ENCODE measurements around the gene RPS6KA2. TPM values are rescaled to one million over a fixed set of nuclear protein-coding genes. Genes with fewer than 3 reads are reported as not detected.

RPS6KA2 gene
- total RNA-seq, 1 donor from 2014 or later, result 122 TPM

- DNase-seq (ENCODE audit: low read depth in 2 of 2), result no peak
Measured at GRCh38 chr6:166430269-166430668, 196.8 kb downstream of the RPS6KA2 start.

DNA sequence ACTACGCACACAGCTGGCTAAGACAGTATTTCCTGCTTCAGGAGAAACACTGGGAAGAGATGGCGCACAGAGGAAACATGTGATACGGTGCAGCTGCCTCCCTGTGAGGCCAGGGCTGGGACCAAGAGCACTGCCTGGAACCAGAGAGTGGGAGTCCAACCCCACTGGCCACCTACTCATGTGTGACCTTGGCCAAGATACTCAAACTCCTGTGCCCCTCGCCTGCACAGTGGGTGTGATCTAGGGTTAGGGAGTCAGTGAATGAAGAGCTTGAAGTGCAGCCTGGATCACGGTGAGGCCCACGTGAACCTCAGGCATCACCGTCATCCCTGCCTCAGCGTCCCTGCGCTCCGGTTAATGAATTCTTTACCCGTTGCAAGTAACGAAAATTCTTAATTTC is 202.6 kb downstream of the RPS6KA2 start:
- DNase-seq (ENCODE audit: low read depth in 2 of 2), result no peak

- DNase-seq (ENCODE audit: low read depth in 2 of 2), result no peak
Measured at GRCh38 chr6:166423781-166424180, 203.3 kb downstream of the RPS6KA2 start.

DNA sequence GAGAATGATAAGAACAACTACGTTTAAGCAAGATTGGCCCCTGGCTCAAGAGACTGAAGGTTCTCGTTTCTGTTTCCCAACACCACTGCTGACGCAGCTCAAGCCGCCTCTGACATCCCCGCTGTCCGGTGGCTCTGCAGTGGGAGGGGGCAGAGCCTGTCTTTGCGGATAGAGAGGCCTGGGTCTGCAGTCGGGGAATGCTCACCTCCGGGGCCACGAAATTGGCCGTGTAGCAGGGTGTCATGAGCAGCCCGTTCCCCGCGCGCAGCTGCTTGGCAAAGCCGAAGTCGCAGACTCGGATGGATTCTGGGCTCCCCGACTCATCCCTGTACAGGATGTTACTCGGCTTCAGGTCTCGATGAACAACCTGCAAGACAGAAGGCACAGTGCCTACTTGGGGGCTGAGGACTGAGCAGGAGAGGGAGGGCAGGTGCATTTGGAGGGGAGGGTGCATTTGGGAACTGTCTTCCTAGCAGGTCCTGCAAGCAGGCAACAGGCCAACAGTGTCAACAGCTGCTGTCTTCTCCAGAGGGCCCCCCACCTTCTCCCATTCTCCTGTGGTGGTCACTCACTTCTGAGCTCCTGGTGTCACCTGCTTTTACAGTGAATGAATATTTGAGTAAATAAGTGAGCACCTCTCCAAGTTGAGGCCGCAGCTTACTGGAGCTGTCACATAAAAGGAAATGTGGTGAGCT is 203.9 kb downstream of the RPS6KA2 start:
- DNase-seq (ENCODE audit: low read depth in 2 of 2), result no peak

GRCh38 chr6:166422201-166422940 is 204.7 kb downstream of the RPS6KA2 start:
- no peak for DNase-seq (ENCODE audit: low read depth in 2 of 2)

DNA sequence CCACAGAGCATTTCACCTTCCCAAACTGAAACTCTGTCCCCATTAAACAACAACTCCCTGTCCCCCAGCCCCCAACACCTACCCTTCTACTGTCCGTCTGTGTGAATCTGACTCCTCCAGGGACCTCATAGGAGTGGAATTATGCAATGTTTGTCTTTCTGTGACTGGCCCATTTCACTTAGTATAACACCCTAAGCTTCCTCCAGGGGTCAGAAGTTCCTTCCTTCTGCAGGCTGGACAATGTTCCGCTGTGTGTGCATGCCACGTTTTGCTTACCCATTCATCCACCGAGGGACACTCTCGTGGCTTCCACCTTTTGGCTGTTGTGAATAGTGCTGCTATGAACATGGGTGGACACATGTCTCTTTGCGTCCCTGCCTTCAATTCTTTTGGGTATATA is 206.7 kb downstream of the RPS6KA2 start:
- DNase-seq (ENCODE audit: low read depth in 2 of 2), result peak; percentile 66 to 79

GRCh38 chr6:166419717-166420116 is 207.3 kb downstream of the RPS6KA2 start:
- no peak for DNase-seq (ENCODE audit: low read depth in 2 of 2)

DNA sequence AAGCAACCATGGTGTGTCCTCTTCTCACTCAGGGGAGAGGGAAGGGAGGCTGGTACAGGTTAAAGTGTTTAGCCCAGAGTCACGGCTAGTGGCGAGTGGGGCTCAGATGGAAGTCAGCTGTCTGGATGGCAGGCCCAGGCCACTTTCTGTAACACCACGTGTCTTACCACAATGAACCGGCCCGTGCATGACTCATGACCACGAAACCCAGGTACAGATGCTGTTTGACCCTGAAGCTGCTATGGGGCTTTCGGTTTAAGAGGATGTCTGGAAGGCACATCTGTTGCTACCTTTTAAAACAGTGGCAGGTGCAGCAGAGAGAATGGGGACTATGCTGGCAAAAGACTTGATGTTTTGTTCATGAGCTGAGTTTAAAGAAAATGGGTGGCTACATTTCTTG is 207.8 kb downstream of the RPS6KA2 start:
- no peak for DNase-seq (ENCODE audit: low read depth in 2 of 2)

GRCh38 chr6:166418691-166419143 is 208.3 kb downstream of the RPS6KA2 start:
- no peak for DNase-seq (ENCODE audit: low read depth in 2 of 2)

- DNase-seq (ENCODE audit: low read depth in 2 of 2), result no peak
Measured at GRCh38 chr6:166417285-166417691, 209.8 kb downstream of the RPS6KA2 start.

- DNase-seq (ENCODE audit: low read depth in 2 of 2), result no peak
Measured at GRCh38 chr6:166415833-166416347, 211.2 kb downstream of the RPS6KA2 start.

DNA sequence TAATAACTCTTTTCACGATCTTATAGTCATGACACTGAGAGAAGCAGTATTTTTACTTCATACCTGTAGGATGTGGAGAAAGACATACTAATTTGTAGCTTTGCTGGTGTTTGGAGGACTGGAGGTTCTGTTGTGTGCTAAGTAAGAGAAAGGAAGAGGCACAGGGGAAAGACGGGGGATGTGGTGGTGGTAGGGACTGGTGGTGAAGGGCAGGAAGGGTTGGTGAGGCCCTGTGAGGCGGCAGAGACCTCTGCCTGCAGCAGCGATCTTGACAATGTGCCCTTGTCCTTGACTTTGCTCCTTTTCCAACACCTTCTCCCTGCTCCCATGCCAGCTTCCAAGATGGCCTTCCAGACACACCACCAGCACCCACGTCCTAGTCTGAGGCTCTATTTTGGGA is 211.7 kb downstream of the RPS6KA2 start:
- no peak for DNase-seq (ENCODE audit: low read depth in 2 of 2)

DNA sequence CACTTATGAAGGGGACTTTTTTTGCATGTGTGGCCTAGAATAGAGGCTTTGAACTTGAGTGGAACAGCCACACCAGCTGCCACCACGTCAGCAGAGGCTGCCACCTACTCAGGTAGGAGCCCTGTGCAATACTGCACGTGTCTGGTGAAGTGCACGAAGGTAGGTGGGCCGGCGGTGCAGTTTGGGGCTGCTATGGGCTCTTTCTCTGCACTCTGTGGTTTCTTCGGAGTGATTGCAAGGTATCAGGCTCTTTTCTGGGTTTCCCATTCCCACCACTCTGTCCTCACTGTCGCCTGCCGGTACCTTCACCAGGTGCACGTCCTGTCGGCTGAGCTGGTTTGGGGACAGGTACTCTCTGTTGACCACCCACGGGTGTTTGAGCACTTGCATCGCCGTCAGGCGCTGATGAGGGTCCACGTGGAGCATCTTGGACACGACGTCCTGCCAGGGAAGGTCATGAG is 213.5 kb downstream of the RPS6KA2 start:
- DNase-seq (ENCODE audit: low read depth in 2 of 2), result no peak

DNA sequence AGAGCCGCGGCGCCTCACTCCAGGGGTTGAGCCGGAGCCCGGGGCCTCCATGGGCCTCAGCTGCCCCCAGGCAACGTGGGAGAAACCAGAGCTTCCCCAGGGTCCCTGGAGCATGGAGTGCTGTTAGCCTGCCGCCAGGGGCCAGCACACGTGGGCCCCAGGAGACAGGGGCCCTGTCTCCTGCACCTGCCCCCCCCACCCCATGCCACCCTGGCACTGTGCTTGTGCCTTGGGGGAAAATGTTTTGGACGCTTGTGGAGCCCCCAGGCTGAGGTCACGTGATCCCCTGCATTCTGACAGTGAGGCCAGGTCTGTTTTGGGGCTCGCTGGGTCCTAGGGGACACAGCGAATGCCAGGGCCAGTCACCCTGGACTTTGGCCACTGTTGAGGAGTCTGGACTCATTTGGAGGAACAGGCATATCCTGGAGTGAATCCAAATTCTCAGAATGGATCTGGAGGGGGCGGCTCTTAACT is 214.1 kb downstream of the RPS6KA2 start:
- DNase-seq (ENCODE audit: low read depth in 2 of 2), result no peak

- no peak for DNase-seq (ENCODE audit: low read depth in 2 of 2)
Measured at GRCh38 chr6:166412156-166412910, 214.7 kb downstream of the RPS6KA2 start.

DNA sequence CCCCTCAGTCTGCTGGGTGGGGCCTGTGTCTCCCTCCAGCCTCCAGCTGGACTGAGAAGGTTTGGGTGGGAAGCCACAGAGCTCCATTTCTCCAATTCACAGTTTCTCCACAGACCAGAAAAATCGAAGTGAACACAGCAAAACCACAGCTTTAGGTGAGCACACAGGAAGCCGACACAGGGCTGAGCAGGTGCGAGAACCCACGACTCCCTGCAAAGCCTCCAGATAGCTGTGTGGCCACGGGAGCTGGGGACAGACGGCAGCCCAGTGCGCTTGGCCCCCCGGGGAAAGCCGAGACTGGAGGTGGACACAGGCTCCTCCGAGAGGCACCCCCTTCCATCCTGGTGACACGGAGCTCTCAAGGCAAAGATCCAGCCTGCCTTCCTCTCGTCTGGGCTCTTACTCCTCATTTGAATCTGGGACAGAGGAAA is 215.3 kb downstream of the RPS6KA2 start:
- no peak for DNase-seq (ENCODE audit: low read depth in 2 of 2)

DNA sequence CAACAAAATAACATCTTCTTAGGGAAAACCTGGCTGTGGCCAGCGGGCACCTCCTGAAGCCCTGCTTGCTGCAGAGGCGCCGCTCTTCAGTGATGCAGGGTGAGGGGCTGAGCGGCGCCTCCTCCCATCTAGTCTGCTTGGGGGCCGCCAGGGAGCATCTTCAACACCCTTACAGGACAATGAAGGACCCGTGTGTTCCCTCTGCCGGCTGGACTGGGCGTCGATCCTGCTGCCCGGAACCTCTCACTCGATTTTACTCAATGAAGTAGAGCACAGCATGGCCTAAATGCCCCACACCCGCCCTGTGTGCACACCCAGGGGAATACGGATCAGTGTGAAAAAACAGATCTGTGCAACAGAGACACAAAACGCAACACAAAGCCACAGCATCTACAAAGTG is 215.8 kb downstream of the RPS6KA2 start:
- DNase-seq (ENCODE audit: low read depth in 2 of 2), result no peak

GRCh38 chr6:166410426-166410935 is 216.6 kb downstream of the RPS6KA2 start:
- no peak for DNase-seq (ENCODE audit: low read depth in 2 of 2)

- DNase-seq (ENCODE audit: low read depth in 2 of 2), result no peak
Measured at GRCh38 chr6:166408936-166409755, 217.9 kb downstream of the RPS6KA2 start.

DNA sequence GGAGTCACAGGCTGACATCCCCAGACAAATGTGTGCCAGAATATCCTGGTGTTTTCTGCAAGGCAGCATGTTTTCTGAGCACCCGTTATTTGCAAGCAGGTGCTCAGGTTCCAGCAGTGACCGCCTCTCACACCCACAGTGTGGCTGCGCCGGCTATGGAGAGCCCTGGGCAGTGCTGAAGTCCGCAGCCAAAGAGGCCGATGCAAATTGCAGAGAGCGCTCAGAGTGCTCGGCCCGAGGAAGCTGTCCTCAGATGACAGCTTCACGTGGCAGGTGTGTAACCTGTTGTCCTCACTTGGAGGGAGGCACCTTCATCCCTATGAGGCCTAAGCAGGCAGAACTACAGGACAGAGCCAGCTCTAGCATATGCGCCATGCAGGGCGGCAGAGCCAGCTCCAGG is 220.9 kb downstream of the RPS6KA2 start:
- DNase-seq (ENCODE audit: low read depth in 2 of 2), result no peak

DNA sequence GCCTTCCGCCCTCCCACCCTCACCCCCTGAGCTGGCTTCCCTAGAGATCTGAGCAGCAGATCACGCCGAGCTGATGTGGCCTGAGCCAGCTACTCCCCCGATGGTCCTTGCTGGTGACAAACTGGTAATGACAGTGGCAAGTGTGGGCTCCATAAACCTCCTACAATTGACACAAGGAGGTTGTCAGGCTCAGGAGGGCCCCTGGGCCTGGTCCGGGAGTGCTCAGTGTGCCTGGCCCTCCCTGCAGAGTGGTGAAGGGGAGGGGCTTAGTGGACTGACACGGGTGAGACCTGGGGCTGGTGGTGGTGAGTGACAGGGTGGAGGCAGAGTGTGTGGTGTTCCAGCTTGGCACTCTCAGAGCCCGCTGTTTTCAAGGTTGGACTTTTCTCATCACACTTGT is 221.7 kb downstream of the RPS6KA2 start:
- no peak for DNase-seq (ENCODE audit: low read depth in 2 of 2)
